OCI-M2 (cell line): ENCODE measurements around the gene DST.
"Not testable (repeated sequence)": the region's sequence is repeated elsewhere in the genome, so short reads cannot be mapped to it uniquely, and the experiment has no call there.

Experiments
- DNase-seq: peaks from one replicate; lab custom pipeline; 2025; ENCODE audit not compliant: unreplicated experiment; lab: John Stamatoyannopoulos, UW

DST gene

DNA sequence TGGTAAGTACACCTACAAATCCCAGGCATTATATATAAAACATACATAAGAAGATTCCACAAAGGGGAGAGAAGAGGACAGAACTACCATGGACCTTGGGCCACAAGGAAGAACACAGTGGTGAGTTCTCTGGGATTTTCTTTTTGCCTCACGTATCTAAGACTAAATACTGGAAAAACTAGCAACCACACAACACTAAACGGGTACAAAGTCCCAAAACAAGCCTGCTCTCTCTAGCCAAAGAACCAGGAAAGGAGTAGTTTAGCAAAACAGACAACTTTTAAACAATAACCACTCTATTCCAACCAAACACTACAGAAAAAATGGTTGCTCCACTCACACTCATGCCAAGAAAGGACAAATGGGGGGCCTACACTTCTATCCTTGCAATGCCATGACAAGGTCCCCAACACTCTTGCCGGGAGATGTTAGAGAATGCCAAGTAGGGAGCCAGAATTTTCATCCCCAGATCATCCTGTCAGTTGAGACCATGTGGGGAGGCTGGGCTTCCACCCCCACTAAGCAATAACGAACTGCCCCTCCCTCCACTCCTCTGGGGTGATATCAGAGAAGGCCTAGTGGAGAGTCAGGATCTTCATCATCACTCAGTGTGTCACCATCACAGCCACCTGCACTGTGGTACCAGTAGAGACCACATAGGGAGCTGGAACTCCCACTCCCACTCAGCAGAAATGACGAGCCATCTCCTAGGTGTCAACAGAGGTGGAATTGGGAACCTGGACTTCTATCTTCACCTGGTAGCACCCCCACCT lies 123.5 kb downstream of the DST start:
- no peak for DNase-seq

DNA sequence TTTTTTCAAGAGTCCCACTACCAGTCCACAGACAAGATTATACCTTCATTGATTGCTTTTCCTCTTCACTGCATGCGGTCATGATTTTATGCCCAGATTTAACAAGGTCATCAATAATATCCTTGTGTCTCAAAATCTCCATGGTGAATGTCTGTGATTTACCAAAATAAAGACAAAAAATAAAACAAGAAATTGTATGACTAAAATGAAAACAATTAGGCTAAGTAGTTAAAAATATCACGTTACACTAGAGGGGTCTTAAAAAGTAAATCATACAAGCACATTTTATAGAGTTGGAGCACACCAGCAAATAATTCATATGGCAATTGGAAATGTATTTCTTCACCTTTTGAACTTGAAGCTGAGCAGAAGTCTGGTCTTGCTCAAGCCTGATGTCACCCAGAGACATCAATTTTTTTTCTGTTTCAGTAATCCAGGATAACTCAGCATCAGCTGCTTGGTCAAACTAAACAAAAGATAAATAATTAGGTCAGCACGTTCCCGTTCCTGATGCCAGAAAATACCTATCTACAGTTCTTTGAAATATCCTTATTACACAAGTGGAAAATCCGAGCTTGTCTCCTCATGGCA lies 125.4 kb downstream of the DST start:
- DNase-seq: no peak

DNA sequence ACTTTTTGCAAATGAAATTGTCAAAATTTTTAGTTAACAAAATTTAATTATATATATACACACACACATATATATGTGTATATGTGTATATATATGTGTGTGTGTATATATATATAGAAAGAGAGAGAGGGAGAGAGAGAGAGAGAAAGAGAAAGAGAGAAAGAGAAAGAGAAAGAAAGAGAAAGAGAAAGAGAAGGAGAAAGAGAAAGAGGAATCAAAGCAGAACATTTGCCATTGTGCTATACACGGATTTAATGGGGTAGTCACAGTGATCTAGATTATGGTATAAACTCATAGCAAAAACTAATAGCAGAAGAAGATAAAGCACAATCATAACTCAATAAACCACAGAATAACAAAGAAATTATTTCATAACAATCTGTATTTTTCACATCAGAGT lies 126.7 kb downstream of the DST start:
- no peak for DNase-seq

DNA sequence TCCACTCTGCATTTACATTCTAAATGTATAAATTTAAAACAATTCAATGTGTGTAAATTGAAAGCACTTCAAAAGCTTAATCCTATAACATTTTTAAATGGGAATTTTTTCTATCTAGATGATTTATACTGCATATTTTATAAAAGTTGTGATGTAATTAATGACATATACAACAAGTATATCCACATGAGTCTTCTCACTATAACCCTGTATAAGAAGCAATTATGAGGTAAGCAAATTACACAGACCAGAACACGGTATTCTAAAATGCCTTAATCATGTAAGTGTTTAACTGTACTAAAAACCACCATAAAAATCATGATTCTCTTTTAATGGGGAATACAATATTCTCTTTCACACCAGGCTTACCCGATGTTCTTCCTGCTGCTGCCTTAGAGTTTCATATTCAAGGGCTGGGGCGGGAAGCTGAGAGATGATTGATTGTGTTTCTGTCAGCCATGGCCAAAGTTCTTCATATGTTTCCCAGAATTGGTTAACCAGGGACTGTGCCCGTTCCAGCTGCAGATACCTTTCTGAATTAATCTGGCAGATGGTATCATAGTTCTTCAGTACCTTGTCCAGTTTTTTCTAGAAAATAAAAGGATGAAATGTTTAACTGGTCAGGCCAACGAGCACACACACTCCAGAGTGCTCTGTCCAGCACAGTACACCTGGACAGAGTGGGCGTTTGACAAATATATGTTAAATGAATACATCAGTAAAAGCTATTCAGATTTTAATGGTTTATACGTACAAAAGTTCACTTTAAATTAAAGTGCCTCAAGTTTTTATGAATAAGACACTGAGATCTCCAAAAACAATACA lies 127.4 kb downstream of the DST start:
- DNase-seq: no peak

DNA sequence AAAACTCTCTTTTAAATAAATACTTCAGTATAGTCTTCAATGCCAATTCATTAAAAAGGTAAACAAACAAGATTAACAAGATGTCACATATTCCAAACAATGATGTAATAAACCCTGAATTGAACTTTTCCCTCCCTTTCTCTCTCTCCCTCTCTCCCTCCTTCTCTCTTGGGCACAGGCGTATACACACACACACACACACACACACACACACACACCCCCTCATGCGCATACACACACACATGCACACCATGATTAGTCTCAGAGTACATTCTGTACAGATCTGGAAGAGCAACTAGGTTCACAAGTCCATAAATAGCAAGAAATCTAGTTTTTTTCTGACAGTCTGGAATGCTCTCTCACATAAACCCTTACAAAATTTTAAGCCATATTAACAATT lies 128.3 kb downstream of the DST start:
- DNase-seq: no peak

DNA sequence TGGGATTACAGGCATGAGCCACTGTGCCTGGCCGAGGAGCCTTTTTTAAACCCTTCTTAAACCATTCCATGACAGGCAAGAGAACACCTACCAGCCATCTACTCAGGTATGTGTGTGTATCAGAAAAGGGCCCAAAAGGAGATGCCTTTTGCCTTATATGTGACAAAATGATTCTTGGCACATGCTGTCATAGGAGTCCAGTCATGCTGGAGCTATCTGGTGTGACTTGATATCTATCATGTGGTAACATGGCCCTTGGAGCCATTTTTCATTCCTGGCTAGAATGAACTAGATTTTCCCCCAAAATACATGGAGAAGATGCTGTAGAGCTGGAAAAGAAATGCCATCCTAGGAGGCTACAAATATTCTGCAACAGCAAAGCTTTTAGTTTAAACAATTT lies 129.1 kb downstream of the DST start:
- DNase-seq: no peak

DNA sequence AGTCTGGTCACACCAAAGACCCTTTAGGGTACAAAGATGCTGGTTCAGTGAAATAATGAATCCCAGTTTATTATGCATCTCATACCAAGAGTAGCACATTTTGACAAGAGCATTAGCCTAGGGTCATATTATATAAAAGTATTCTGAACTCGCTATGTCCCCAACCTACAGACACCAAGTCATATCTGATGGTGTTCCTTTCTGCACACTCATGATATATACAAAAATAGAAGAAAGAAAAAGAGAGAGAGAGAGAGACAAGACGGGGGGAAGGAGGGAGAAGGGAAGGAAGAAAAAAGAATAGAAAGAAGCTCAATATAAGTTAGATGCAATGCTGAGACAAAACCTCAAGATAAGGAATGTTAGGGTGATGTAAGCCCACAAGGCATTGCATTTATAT lies 131.1 kb downstream of the DST start:
- DNase-seq: no peak

DNA sequence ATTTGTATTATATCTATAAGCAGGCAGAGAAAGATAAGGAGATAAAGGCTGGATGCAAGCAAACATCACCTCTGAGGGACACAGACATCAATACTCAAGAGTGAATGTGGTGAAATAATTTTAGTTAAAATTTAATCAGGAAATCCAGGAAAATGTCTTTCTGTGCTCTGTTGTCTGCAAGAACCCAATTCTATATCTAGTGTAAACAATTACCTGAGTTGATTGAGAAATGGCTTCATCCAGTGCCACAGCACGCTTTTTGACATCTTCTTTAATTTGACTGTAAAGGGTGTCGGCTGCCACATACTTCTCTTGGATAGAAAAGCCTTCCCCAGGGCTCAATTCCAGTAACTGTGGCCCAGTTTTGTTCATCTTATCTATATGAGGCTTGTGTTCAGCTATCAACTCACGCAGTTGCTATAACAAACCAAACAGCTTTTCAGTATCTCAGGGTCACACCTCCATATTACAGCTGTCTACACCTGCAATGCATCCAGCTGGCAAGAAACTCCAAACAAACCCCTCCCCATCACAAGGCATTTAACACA lies 131.6 kb downstream of the DST start:
- no peak for DNase-seq

DNA sequence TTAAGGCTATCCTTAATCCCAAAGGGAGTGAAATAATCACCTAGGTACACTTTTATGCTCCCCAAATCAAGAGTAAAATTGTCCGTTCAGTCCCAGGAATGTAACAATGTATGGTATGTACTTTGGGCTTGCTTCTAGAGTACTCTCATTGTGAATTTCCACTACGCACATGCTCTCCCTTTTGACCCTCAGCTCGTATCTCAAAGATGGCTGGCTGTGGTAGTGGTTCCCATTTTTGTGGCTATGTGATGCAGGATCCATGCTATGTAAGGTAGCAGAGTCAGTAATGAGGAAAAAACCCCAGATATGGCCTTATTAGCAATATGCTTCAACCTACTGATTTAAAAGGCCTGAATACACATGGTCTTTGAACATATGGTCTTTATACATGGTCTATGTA lies 133.7 kb downstream of the DST start:
- no peak for DNase-seq

DNA sequence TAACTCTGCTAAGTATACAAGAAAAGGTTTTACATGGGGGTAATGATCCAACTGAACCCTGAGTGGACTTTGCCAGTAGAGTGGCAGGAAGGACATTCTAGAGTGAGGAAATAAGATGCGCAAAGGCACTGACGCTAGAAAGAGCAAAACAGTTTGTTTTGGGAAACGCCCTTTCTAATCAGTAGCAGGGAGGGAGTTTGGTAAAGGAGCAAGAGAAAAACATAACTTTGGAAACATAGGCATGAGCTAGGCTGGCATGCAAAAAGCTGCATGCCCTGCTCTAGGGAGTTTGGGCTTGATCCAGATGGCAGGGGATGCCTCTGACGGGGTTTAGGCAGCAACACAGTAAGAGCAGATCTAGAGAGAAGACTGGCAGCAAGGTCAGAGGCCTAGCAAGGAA lies 135.2 kb downstream of the DST start:
- no peak for DNase-seq

DNA sequence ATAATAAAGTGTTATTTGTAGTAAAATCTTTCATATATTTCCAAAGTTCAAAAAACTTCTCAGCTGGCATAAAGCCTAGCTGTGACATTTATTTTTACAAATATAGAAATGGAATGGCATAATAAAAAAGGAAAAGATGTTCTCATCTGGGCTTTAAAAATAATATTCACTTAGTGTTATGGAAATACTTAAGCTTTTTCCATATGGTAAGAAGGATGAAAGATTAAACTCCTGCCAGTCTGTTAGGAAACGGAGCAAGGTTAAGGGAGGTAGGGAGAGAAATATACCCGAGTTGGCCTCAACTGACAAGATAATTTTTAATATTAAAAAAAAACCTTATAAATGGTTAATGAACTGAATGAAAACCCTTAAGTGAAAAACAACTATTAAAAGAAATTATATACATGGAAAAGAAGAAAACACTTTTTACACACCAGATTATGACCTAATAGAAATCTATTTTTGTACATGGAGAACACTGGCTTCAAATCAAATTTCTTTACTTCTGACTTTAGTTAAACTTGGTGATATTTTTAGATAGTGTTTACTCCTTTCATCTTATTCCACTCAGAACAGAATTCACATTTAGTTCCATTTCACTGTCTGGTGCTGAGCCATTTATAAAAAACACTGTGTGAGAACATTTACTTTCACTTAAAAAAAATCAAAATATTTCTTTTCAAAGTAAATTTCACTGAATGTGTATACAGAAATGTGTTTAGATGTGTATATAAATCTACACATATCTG lies 137.0 kb downstream of the DST start:
- DNase-seq: no peak

DNA sequence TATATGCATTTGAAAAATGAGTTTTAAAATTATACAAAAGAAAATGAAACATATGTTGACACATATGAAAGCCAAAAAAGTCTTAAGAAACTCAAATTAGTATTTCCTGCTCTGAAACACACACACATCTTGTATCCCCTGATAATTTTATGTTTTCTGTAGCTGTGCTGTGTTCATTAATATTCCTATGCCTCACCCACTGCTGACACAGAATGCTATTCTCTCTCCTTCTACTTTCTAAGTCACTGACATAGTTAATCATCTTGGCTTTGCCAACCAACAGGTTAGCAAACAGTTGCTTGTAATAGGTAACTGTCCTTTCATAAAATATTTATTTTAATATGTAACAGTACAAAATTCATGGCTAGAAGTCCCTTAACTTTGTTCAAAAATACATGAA lies 140.7 kb downstream of the DST start:
- no peak for DNase-seq

DNA sequence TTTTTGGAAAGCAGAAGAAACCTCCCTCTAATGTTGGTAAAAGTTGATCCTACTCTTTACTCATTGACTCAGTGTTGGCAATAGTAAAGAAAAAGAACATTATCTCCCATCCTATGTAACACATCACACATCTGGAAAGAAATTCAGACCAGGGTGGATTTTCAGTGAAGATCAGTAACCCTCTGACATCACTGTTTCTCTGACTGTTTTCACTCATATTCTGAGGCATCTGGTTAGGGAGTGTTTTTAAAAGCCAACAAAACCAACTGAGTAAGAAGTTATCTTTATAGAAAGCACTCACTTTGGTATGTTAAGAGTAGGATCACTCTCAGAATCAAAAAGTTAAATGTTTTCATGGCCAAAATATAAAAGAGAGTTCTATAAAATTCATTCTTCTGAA lies 143.6 kb downstream of the DST start:
- no peak for DNase-seq

DNA sequence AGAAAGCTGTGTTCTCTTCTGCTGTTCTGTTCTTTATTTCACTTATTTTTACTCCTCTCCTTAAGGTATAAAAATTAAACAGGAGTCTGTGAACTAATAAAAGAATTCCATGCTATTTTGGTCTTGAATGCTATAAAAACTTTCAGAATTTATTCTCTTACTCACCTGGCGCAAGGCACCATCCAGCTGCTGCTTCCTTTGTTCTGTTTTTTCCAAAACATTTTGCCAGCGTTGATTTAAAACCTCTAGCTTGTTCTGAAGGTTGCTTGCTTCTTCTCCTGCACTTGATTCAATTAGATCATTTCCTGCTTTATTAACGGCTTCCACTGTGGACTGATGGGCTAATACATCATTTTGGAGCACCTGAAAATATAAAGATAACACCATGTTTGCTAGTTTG lies 145.0 kb downstream of the DST start:
- no peak for DNase-seq

DNA sequence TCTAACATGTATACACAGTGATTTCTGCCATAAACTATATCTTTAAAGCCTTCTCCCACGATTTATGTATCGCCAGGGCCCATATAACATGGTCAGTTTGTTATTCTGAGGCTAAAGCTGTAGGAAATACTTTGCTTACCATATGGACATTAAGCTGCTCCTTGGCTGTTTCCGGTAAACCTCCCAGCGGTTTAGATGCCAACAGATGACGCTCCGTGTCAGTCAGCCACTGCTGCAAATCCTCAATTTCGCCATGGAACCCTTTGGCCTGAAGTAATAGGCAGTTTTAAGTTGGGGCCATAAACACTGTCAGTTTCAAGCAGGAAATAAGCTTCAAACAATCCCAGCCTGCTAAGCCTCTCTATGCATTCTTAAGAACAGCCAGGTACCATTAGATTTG lies 145.4 kb downstream of the DST start:
- no peak for DNase-seq

DNA sequence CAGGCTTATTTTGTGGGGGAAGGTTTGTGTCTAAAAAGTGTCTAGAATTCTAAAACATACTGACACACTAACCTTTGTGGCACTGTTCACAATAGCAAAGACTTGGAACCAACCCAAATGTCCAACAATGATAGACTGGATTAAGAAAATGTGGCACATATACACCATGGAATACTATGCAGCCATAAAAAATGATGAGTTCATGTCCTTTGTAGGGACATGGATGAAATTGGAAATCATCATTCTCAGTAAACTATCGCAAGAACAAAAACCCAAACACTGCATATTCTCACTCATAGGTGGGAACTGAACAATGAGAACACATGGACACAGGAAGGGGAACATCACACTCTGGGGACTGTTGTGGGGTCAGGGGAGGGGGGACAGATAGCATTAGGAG lies 146.0 kb downstream of the DST start:
- DNase-seq: not testable (repeated sequence)

DNA sequence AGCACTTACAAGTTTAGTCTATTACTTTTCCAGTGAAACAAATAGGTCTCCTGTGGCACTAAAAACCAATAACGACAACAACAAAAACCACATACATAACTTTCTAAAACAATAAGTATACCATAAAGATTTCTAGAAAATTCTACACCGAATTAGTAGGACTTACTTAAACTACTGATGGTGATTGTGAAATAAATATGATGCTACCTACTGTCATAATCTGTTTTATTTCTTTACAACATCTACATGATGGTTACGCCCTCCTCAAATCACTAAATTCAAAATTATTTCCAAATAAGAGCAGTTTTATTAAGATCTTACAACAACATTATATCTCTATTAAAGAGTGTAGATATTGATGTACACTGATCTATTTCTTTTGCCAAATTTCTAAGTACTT lies 147.0 kb downstream of the DST start:
- no peak for DNase-seq

DNA sequence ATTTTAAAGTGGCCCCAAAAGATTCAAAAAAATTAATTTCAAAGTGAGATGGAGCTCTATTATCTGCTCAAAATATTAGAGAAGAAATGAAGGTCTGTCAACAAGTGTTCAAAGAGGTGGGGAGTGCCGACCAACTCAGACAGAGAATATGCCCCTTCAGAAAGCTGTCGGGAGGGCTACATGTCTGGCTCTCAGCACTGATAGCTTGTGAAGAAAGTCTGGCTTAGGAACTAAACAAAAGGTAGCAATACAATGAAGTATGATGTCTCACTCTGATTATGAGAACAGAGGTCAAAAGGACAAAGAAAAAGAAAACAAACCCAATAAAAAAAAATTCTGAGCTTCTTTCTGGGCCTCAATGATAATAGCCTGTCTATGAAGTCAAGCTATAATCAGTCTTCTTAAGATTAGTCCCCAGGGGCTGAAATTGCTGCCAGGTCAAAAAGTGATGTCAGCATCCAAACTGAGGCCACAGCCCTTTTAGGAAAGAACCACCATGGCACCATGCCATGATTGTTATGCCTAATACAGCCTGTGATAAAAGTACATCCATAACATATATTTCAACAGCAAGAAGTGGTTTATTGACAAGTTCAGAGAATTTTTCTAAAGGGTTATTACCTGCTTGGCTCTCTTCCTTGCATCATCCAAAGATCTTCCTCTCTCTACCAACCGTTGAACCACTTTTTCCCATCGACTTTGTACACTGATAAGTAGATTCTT lies 150.9 kb downstream of the DST start:
- DNase-seq: no peak

DNA sequence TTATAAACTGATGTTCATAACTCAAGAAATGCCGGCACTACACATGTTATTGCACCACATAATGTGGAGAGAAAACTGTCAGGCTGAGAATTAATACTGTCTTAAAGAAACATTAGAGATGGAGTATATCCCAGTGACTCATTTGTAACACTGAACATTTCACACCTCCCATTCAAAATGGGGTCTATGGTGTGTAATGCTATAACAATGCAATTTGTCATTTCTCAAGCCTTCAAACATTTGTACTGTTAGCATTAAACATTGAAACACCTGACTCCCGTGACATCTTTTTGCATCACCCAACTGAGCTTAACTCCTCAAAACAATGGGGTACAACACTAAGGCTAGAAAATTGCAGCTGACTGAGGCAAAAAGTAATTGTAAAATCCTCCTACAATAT lies 151.7 kb downstream of the DST start:
- no peak for DNase-seq

DNA sequence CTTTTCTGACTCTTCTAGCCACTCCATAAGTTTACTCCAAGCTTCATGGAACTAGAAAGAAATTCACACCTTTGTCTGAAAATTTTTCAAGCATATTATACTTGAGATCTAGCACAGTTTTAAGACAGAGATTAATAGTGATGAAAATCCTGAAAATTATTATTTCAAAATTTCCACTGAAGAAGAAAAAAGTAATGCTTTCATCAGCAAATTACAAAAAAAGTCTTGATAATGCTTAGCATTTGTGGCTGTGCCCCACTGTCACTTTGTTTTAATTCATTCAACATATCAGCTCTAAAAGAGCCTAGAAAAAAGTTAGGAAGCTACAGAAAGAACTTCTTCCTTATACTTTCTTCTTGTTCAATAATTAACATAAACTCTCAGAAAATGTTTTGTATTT lies 153.1 kb downstream of the DST start:
- no peak for DNase-seq

DNA sequence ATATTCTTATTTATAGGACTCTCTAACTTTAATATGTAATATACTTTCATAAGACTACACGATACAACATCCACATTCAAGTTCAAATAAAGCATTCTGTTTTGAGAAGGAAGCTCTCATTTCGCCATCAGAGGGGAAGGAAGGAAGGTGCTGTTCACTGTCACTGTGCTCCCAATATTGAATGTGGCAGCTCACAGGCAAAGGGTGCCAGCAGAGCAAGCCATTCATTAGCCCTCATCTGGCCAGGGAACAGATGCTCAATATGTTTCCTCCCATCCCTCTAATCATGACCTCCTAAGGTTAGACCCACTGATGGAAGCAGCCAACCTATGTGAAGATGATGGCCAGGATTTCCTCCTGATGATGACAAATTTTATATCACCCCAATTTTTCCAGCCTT lies 154.4 kb downstream of the DST start:
- DNase-seq: no peak
